ENCODE measurements around the gene ZNHIT1. TPM values are rescaled to one million over a fixed set of nuclear protein-coding genes. Genes with fewer than 3 reads are reported as not detected.

The ZNHIT1 gene
- total RNA-seq, 4 donors from 2014 or later: 60.6 to 86.7 (median 77.6) TPM

DNA sequence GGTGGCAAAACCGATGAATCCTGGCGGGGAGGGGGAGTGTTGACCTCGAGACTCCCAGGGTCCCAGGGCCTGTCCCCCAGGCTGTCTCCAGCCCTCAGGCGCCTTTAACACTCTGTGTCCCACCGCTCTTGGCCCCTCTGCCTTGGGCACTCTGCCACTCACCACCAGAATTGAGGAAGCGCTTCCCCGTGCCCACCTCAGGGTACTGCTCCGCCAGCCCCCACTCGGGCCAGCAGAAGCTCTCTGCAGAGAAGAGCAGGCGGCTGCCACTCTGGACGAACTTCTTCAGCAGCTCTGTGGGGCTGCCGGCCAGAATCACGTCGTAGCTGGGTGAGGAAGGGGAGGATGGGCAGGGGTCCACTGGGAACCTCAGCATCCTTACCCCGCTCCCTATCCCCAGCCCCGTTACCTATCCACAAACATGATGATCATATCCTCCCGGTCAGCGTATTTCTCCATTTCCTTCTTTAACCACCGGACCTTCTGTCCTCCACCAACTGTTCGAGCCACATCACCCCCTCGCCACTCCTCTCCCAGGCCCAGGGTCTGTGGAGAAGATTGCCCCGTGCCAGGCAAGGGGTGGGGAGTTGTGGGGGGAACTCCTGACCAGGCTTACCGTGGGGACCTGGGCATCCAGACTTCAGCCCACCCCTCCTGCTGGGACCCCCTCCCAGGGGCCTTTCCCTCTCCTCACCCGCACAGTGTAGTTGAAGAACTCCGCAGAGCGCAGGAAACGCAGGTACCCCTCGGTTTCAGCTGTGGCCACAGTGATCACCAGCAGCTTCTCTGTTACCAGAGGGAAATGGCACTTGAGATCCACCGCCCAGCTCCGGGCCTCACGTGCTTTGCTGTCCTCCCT lies 1.7 kb upstream of the ZNHIT1 start:
- no peak for TF ChIP-seq POLR2A (IDR thresholded peaks at IDR 0.05; ENCODE audit: low read depth)
- TF ChIP-seq POLR2AphosphoS5 (IDR thresholded peaks at IDR 0.05): no peak
- TF ChIP-seq EP300 (IDR thresholded peaks at IDR 0.05): no peak
- TF ChIP-seq, protein P1, sequence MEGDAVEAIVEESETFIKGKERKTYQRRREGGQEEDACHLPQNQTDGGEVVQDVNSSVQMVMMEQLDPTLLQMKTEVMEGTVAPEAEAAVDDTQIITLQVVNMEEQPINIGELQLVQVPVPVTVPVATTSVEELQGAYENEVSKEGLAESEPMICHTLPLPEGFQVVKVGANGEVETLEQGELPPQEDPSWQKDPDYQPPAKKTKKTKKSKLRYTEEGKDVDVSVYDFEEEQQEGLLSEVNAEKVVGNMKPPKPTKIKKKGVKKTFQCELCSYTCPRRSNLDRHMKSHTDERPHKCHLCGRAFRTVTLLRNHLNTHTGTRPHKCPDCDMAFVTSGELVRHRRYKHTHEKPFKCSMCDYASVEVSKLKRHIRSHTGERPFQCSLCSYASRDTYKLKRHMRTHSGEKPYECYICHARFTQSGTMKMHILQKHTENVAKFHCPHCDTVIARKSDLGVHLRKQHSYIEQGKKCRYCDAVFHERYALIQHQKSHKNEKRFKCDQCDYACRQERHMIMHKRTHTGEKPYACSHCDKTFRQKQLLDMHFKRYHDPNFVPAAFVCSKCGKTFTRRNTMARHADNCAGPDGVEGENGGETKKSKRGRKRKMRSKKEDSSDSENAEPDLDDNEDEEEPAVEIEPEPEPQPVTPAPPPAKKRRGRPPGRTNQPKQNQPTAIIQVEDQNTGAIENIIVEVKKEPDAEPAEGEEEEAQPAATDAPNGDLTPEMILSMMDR (IDR thresholded peaks at IDR 0.05): no peak
- no peak for DNase-seq (ENCODE audit: extremely low spot score)
- H3K4me1 ChIP-seq: peaks cover 35 to 54% (median 46%) of the 10 kb centered on the region in 4 donors
- H3K9me3 ChIP-seq: no peaks in the 10 kb centered on the region
- intact Hi-C loops (cut with DNase I): loop anchor here (2.0 kb wide), 1 partner anchor 29 kb away; the partner anchor contains the start of gene FIS1
- H3K4me3 ChIP-seq: peak overlapping the region; percentile 71 to 93 (median 82)
- peak overlapping the region; percentile 85 to 97 (median 94) for H3K27ac ChIP-seq (replicated peaks in 1 of 4)
- peaks cover 26 to 49% (median 47%) of the 10 kb centered on the region in 4 donors for H3K36me3 ChIP-seq
- WGBS: 52% methylated on average over 25 of the region's 31 CpGs
- no peaks in the 10 kb centered on the region for H3K27me3 ChIP-seq

DNA sequence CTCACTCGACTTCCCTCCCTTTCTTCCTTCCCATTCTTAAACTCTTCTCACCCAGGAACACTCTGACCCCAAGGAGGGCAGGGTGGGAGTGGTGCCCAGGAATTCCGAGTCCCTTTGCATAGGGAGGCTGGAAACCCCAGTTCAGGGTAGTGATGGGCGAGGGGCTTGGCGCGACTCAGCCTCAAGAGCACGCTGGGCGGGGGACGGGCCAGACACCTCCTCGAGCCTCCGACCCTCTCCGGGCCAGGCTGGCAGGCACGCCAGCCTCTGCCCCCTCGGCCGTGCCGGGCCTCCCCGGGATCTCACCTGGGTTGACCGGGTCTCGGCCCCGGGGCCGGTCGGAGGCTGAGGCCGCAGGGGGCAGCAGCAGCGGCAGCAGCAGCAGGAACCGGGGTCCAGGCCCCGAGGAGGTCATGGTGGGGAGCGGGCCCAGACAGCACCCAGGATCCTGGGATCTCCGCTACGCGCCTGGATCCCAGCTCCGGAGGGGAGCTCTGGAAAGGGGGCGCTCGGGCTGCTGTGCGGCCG lies 1.0 kb upstream of the ZNHIT1 start:
- H3K36me3 ChIP-seq: peaks cover 19 to 47% (median 40%) of the 10 kb centered on the region in 4 donors
- no peaks in the 10 kb centered on the region for H3K27me3 ChIP-seq
- no peaks in the 10 kb centered on the region for H3K9me3 ChIP-seq
- peaks cover 35 to 60% (median 46%) of the 10 kb centered on the region in 4 donors for H3K4me1 ChIP-seq
- intact Hi-C loops (cut with DNase I): loop anchor here (2.0 kb wide), 1 partner anchor 28 kb away; the partner anchor contains the start of gene FIS1
- DNase-seq (ENCODE audit: extremely low spot score): no peak
- 0% methylated on average over 11 of the region's 34 CpGs for WGBS
- TF ChIP-seq, protein P1 (IDR thresholded peaks at IDR 0.05): peak in 1 of 3 experiments; percentile 18
- TF ChIP-seq POLR2A (IDR thresholded peaks at IDR 0.05; ENCODE audit: low read depth): no peak
- peak overlapping the region; percentile 85 to 97 (median 94) for H3K27ac ChIP-seq (replicated peaks in 1 of 4)
- H3K4me3 ChIP-seq: peak overlapping the region; percentile 71 to 93 (median 82)

DNA sequence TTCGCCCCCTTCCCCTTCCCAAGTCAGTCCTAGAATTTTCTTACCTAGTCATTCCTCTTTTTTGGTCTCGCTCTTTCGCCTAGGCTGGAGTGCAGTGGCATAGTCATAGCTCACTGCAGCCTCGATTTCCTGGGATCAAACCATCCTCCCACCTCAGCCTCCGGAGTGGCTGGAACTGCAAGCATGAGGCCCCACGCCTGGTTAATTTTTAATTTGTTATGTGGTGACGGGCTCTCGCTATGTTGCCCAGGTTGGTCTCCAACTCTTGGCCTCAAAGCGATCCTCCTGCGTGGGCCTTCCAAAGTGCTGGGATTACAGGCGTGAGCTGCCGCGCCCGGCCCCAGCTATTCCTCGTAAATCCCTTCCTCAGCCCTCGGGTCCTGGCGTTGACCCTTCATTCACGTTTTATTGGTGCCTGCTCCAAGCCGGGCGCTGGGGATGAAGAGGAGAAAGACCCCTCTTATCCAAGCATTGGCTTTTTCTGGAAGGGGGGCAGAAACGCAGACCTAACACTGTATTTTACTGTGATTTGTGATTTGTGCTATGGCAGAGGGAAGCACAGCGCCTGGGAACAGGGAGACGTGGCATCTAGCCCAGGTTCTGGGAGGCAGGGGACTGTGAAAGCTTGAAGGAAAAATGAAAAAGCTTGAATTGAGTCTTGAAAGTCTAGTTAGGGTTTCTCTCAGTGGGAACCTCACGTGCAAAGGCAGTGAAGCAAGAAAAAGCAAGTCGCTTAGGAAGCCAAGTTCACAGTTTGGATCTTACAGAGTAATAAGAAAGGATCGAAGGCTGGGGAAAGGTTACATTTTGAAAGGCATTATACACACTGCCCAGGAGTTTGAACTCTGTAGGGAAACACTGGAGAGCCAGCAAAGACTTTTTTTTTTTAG lies 516 bp downstream of the ZNHIT1 start:
- Histone ChIP-seq H3K4me3 (peak overlapping the region; percentile 71 to 93 (median 82)), H3K27me3 (no peaks in the 10 kb centered on the region), H3K27ac (replicated peaks in 1 of 4) (peak overlapping the region; percentile 85 to 97 (median 94)), H3K36me3 (peaks cover 20 to 47% (median 37%) of the 10 kb centered on the region in 4 donors), H3K4me1 (peaks cover 35 to 68% (median 46%) of the 10 kb centered on the region in 4 donors), H3K9me3 (no peaks in the 10 kb centered on the region)
- TF ChIP-seq POLR2A (IDR thresholded peaks at IDR 0.05; ENCODE audit: low read depth) (no peak), EP300 (IDR thresholded peaks at IDR 0.05) (no peak)
- TF ChIP-seq, protein P1 (IDR thresholded peaks at IDR 0.05): no peak
- intact Hi-C loops (cut with DNase I): no loop called here
- 9% methylated on average over 26 of the region's 26 CpGs for WGBS
- DNase-seq (ENCODE audit: extremely low spot score): no peak

DNA sequence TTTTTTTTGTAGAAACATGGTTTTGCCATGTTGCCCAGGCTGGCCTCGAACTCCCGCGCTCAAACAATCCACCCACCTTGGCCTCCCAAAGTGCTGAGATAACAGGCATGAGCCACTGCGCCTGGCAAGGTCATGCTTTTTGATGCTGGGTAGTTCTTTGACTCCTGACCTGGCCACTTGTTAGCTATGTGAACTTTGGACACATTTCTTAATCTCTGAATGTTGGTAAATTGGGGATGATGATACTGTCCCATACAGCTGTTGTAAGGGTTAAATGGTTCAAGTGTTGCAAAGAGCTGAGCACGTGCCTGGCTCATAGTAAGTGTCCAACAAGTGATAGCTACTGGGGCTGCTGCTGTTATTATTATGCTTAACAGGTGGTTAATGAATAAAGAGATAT lies 2.3 kb downstream of the ZNHIT1 start:
- Histone ChIP-seq H3K4me1 (peaks cover 35 to 61% (median 39%) of the 10 kb centered on the region in 4 donors), H3K9me3 (no peaks in the 10 kb centered on the region), H3K27me3 (no peaks in the 10 kb centered on the region), H3K27ac (replicated peaks in 1 of 4) (no peak overlapping the region), H3K36me3 (peaks cover 23 to 47% (median 37%) of the 10 kb centered on the region in 4 donors), H3K4me3 (no peak overlapping the region)
- TF ChIP-seq POLR2A (IDR thresholded peaks at IDR 0.05; ENCODE audit: low read depth) (no peak), EP300 (IDR thresholded peaks at IDR 0.05) (no peak), POLR2AphosphoS5 (IDR thresholded peaks at IDR 0.05) (no peak)
- TF ChIP-seq, protein P1 (IDR thresholded peaks at IDR 0.05): no peak
- WGBS: 91% methylated on average over 5 of the region's 5 CpGs
- no peak for DNase-seq (ENCODE audit: extremely low spot score)
- intact Hi-C loops (cut with DNase I): no loop called here
